H1 (cell line): ENCODE data around the gene PNLIP. TPM values are rescaled to one million over a fixed set of nuclear protein-coding genes. Genes with fewer than 3 reads are reported as not detected.

Experiments
- CTCF ChIA-PET: fragments of 300-600 bp; sonication (Branson Sonifier 250); formaldehyde crosslinking; loops from one replicate; lab custom pipeline; 2021; ENCODE audit not compliant: partially characterized antibody; lab: Charles Lee
- POLR2A ChIA-PET: fragments of 300-600 bp; sonication (Branson Sonifier 250); formaldehyde crosslinking; loops from one replicate; lab custom pipeline; 2021; ENCODE audit warnings: inconsistent platforms; ENCODE audit not compliant: partially characterized antibody; lab: Charles Lee
- DNase-seq, 2 experiments: peaks; one replicate each; pipeline versions ENCODE4 v3.0.0 to v3.0.0-alpha.2; 2010 to 2022; ENCODE audit warnings: low spot score in 2 of 2, low read depth in 1 of 2, mixed read lengths in 1 of 2
- FAIRE-seq: peaks from 2 replicates; lab custom pipeline; 2011; peaks lifted over from hg19 to GRCh38; lab: Jason Lieb, UNC
- H2AFZ ChIP-seq: 2 replicates; pipeline ENCODE4 v1.8.1; 2012; ENCODE audit warnings: low read length, inconsistent platforms
- H2AK5ac ChIP-seq: 2 replicates; pipeline ENCODE4 v1.6.1; 2013; ENCODE audit warnings: low read depth, low read length
- H2BK120ac ChIP-seq: replicated peaks from 2 replicates; pipeline ENCODE3; 2013; ENCODE audit warnings: low read depth, low read length, inconsistent platforms
- H2BK12ac ChIP-seq: 2 replicates; pipeline ENCODE4 v1.6.1; 2013; ENCODE audit warnings: low read depth, low read length
- H2BK15ac ChIP-seq: 2 replicates; pipeline ENCODE4 v1.6.1; 2013; ENCODE audit warnings: low read length
- H2BK20ac ChIP-seq: 2 replicates; pipeline ENCODE4 v1.6.1; 2013; ENCODE audit warnings: low read length
- H2BK5ac ChIP-seq: 2 replicates; pipeline ENCODE4 v1.6.1; 2013; ENCODE audit warnings: low read depth, low read length
- H3K14ac ChIP-seq: 2 replicates; pipeline ENCODE4 v1.6.1; 2013; ENCODE audit warnings: inconsistent platforms; ENCODE audit not compliant: insufficient read length
- H3K18ac ChIP-seq: 2 replicates; pipeline ENCODE4 v1.6.1; 2013; ENCODE audit warnings: low read length; ENCODE audit errors: extremely low read depth
- H3K23ac ChIP-seq: 2 replicates; pipeline ENCODE4 v1.6.1; 2013; ENCODE audit warnings: inconsistent platforms; ENCODE audit not compliant: insufficient read length
- H3K23me2 ChIP-seq: 2 replicates; pipeline ENCODE4 v1.6.1; 2013; ENCODE audit warnings: low read depth, low read length
- H3K27ac ChIP-seq: 2 replicates; pipeline ENCODE4 v1.6.1; 2011; ENCODE audit warnings: low read depth, low read length, inconsistent platforms
- H3K27me3 ChIP-seq, 4 experiments: replicated peaks in 1 of 4; 1 replicate in 1 of 4; 2 replicates in 3 of 4; pipeline versions ENCODE4 v1.6.1 to v1.8.1; 2011 to 2013; ENCODE audit warnings: low read length in 3 of 4, mild to moderate bottlenecking in 3 of 4, inconsistent platforms in 2 of 4, mixed read lengths in 2 of 4, moderate library complexity in 1 of 4; ENCODE audit not compliant: control insufficient read depth in 3 of 4, insufficient read depth in 3 of 4; ENCODE audit errors: extremely low read depth in 1 of 4
- H3K36me3 ChIP-seq, 4 experiments: 2 replicates each; pipeline versions ENCODE4 v1.6.1 to v1.8.1; 2011 to 2013; ENCODE audit warnings: mild to moderate bottlenecking in 4 of 4, low read length in 3 of 4, moderate library complexity in 2 of 4, control low read depth in 1 of 4, inconsistent platforms in 1 of 4; ENCODE audit not compliant: insufficient read depth in 4 of 4, control insufficient read depth in 2 of 4
- H3K4ac ChIP-seq: replicated peaks from 2 replicates; pipeline ENCODE3; 2013; ENCODE audit warnings: low read length, low read depth, mixed read lengths, inconsistent platforms; ENCODE audit not compliant: insufficient read length
- H3K4me1 ChIP-seq, 4 experiments: replicated peaks in 1 of 4; 1 replicate in 1 of 4; 2 replicates in 3 of 4; pipeline versions ENCODE4 v1.6.1 to v1.8.1; 2011 to 2013; ENCODE audit warnings: low read length in 3 of 4, inconsistent platforms in 2 of 4, mixed read lengths in 1 of 4; ENCODE audit not compliant: insufficient read depth in 4 of 4, control insufficient read depth in 3 of 4
- H3K4me2 ChIP-seq, 2 experiments: 2 replicates each; pipeline versions ENCODE4 v1.6.1 to v1.8.1; 2011 to 2013; ENCODE audit warnings: low read depth in 2 of 2, low read length in 2 of 2, control low read depth in 1 of 2, inconsistent platforms in 1 of 2, mild to moderate bottlenecking in 1 of 2; ENCODE audit not compliant: insufficient read depth in 1 of 2
- H3K4me3 ChIP-seq, 4 experiments: fragments of 200-600, 300-600 bp in 1 of 4; sonication (generic), shearing (Covaris generic), sonication (Bioruptor Twin) in 1 of 4; 2 replicates each; pipeline versions ENCODE4 v1.5.1 to v1.8.1; 2011 to 2016; ENCODE audit warnings: low read length in 4 of 4, low read depth in 3 of 4, control low read depth in 2 of 4, inconsistent platforms in 2 of 4, mild to moderate bottlenecking in 2 of 4, mixed read lengths in 1 of 4, moderate library complexity in 1 of 4; ENCODE audit not compliant: insufficient read depth in 2 of 4; ENCODE audit errors: extremely low read depth in 1 of 4
- H3K56ac ChIP-seq: replicated peaks from 2 replicates; pipeline ENCODE3; 2013; ENCODE audit warnings: low read depth, mild to moderate bottlenecking, mixed read lengths, low read length, inconsistent platforms; ENCODE audit not compliant: insufficient read length
- H3K79me1 ChIP-seq: 2 replicates; pipeline ENCODE4 v1.6.1; 2013; ENCODE audit warnings: low read depth, low read length, control low read depth
- H3K79me2 ChIP-seq, 2 experiments: 2 replicates each; pipeline versions ENCODE4 v1.6.1 to v1.8.1; 2012 to 2013; ENCODE audit warnings: low read length in 2 of 2, mild to moderate bottlenecking in 2 of 2, inconsistent platforms in 1 of 2; ENCODE audit not compliant: insufficient read depth in 2 of 2, control insufficient read depth in 1 of 2
- H3K9ac ChIP-seq, 4 experiments: replicated peaks in 1 of 4; 1 replicate in 1 of 4; 2 replicates in 3 of 4; pipeline versions ENCODE4 v1.6.1 to v1.8.1; 2011 to 2013; ENCODE audit warnings: low read depth in 3 of 4, low read length in 3 of 4, control low read depth in 2 of 4, mild to moderate bottlenecking in 2 of 4, moderate library complexity in 2 of 4, inconsistent platforms in 1 of 4; ENCODE audit errors: extremely low read depth in 1 of 4
- H3K9me3 ChIP-seq, 2 experiments: 2 replicates each; pipeline versions ENCODE4 v1.6.1 to v1.8.1; 2012 to 2013; ENCODE audit warnings: mild to moderate bottlenecking in 2 of 2, moderate library complexity in 2 of 2, control low read depth in 1 of 2, inconsistent platforms in 1 of 2, low read depth in 1 of 2, low read length in 1 of 2, mixed read lengths in 1 of 2; ENCODE audit not compliant: insufficient read depth in 2 of 2
- H4K20me1 ChIP-seq, 2 experiments: replicated peaks in 1 of 2; 2 replicates each; pipeline versions ENCODE3 to v1.8.1; 2011 to 2013; ENCODE audit warnings: inconsistent platforms in 2 of 2, low read length in 2 of 2, mild to moderate bottlenecking in 1 of 2; ENCODE audit not compliant: insufficient read depth in 2 of 2, control insufficient read depth in 1 of 2
- H4K5ac ChIP-seq: 2 replicates; pipeline ENCODE4 v1.6.1; 2013; ENCODE audit warnings: low read length, low read depth, mixed read lengths, inconsistent platforms; ENCODE audit not compliant: insufficient read length
- H4K8ac ChIP-seq: 2 replicates; pipeline ENCODE4 v1.8.0; 2013; ENCODE audit warnings: mild to moderate bottlenecking, moderate library complexity, low read length, inconsistent platforms; ENCODE audit not compliant: insufficient read depth; ENCODE audit errors: extremely low read depth
- H4K91ac ChIP-seq: replicated peaks from 2 replicates; pipeline ENCODE3; 2013; ENCODE audit warnings: low read length, mixed read lengths, inconsistent platforms; ENCODE audit not compliant: insufficient read length
- ATF3 ChIP-seq: IDR thresholded peaks from 2 replicates; pipeline ENCODE4 v1.6.1; 2011; ENCODE audit warnings: low read depth, mild to moderate bottlenecking, low read length; ENCODE audit not compliant: insufficient read depth
- BACH1 ChIP-seq: IDR thresholded peaks from 2 replicates; pipeline ENCODE4 v1.6.1; 2012; ENCODE audit warnings: low read length, improper control_type of control experiment
- BCL11A ChIP-seq, 2 experiments: IDR thresholded peaks; one replicate each; pipeline ENCODE4 v1.6.1; 2011; ENCODE audit warnings: low read depth in 2 of 2, low read length in 2 of 2, mild to moderate bottlenecking in 2 of 2
- CBX5 ChIP-seq: fragments of 300-800, 300-1000 bp; sonication (generic); IDR thresholded peaks from 2 replicates; pipeline ENCODE4 v1.7.1; 2016; ENCODE audit warnings: antibody characterized with exemption, low read length, low read depth
- CTBP2 ChIP-seq: IDR thresholded peaks from 2 replicates; pipeline ENCODE4 v1.7.0; 2011; ENCODE audit warnings: borderline replicate concordance, mild to moderate bottlenecking, moderate library complexity, mixed read lengths, low read length; ENCODE audit not compliant: insufficient read depth, insufficient read length
- GTF2F1 ChIP-seq: IDR thresholded peaks from 2 replicates; pipeline ENCODE4 v1.6.1; 2012; ENCODE audit warnings: low read depth, low read length, improper control_type of control experiment, borderline replicate concordance
- JUN ChIP-seq: IDR thresholded peaks from 2 replicates; pipeline ENCODE4 v1.6.1; 2011; ENCODE audit warnings: low read depth, mild to moderate bottlenecking, improper control_type of control experiment, low read length
- NRF1 ChIP-seq: IDR thresholded peaks from 2 replicates; pipeline ENCODE4 v1.6.1; 2011; ENCODE audit warnings: mild to moderate bottlenecking, low read depth, low read length, improper control_type of control experiment
- RAD21 ChIP-seq, 2 experiments: IDR thresholded peaks in 1 of 2; conservative IDR thresholded peaks in 1 of 2; 2 replicates each; pipeline ENCODE4 v1.6.1; 2011; ENCODE audit warnings: low read depth in 2 of 2, low read length in 2 of 2, improper control_type of control experiment in 1 of 2, inconsistent platforms in 1 of 2, mild to moderate bottlenecking in 1 of 2, moderate library complexity in 1 of 2
- RFX5 ChIP-seq: IDR thresholded peaks from 2 replicates; pipeline ENCODE4 v1.6.1; 2011; ENCODE audit warnings: low read depth, low read length, improper control_type of control experiment, borderline replicate concordance
- RNF2 ChIP-seq: fragments of 200-900, 300-1000 bp; sonication (generic); IDR thresholded peaks from 2 replicates; pipeline ENCODE4 v1.7.1; 2016; ENCODE audit warnings: borderline replicate concordance, low read depth, mild to moderate bottlenecking, antibody characterized with exemption, low read length; ENCODE audit not compliant: poor library complexity, severe bottlenecking; ENCODE audit errors: missing control alignments
- RXRA ChIP-seq: IDR thresholded peaks from 2 replicates; pipeline ENCODE4 v1.6.1; 2011; ENCODE audit warnings: low read depth, mild to moderate bottlenecking, low read length, moderate library complexity; ENCODE audit not compliant: insufficient read depth
- TEAD4 ChIP-seq: IDR thresholded peaks from 2 replicates; pipeline ENCODE4 v1.6.1; 2012; ENCODE audit warnings: low read depth, low read length, inconsistent platforms, mixed read lengths
- WGBS, 2 experiments: shearing (Covaris generic) in 1 of 2; methylation state at CpG; one replicate each; pipeline versions ENCODE4 v1.1.6 to v1.1.7; 2013 to 2015; ENCODE audit warnings: low lambda C conversion rate in 2 of 2, mixed read lengths in 2 of 2, inconsistent platforms in 1 of 2, low coverage in 1 of 2, missing lambda C conversion rate in 1 of 2; ENCODE audit not compliant: insufficient replicate concordance in 2 of 2, insufficient coverage in 1 of 2, insufficient read length in 1 of 2; ENCODE audit errors: extremely low coverage in 1 of 2, missing lambda C conversion rate in 1 of 2; 5-methylcytosine and 5-hydroxymethylcytosine counted together
- polyA plus RNA-seq, 7 experiments: library from polyadenylated mRNA; depleted of rRNA in 3 of 7; stranded (reverse) in 5 of 7; unstranded in 2 of 7; fragments of >200 nt in 5 of 7; fragments of 200-250 nt in 2 of 7; gene quantifications; 1 replicate in 5 of 7; 2 replicates in 1 of 7; 4 replicates in 1 of 7; pipeline versions ENCODE4 v1.2.1 to v1.2.3, GENCODE V29; 2011 to 2013; ENCODE audit warnings: missing spikeins in 2 of 7, mixed read lengths in 2 of 7
- total RNA-seq: library from RNA; stranded (reverse); fragmentation: NEBNext Ultra II Directional; extraction: Animal tissue kit (Norgen Biotek cat#: 25700); gene quantifications from 2 replicates; pipeline ENCODE4 v1.2.1, GENCODE V29; 2021

The PNLIP gene
- total and polyA plus RNA-seq, 2 of the 8 experiments (the other 6 are each of a cell fraction or from before 2014, with no cell fraction given), result not detected

DNA sequence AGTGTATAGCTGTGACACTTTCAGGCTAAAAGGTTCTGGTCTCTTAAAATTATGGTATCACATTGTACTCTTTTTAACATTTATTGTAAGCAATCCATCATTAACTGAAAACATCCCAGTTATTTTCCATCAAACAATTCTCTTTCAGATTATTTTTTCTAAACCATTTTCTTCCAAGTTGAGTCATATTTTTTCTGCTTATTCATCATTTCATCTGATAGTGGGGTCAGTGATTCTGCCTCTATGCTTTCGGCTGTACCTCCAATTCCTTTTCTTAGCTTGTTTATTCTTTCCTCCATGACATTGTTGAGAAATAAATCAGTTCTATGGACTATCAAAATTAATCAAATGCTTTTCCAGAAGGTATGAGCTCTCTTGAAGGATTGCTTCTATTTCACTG is 609 bp upstream of the PNLIP start:
- ChIA-PET POLR2A (no interaction called here), CTCF (interaction anchor here (1.0 to 1.3 kb wide), 2 partner anchors 21 to 23 kb away, joined by 3 read pairs; no protein-coding TSS in a partner anchor)
- H4K5ac ChIP-seq, result no peak overlapping the region
- no peak overlapping the region for H4K8ac ChIP-seq
- no peak overlapping the region for H3K27ac ChIP-seq
- no peak overlapping the region for H3K4ac ChIP-seq
- H3K36me3 ChIP-seq, result no peaks in the 10 kb centered on the region
- H2BK20ac ChIP-seq, result no peak overlapping the region
- H3K4me3 ChIP-seq, result no peak overlapping the region
- no peak overlapping the region for H3K23ac ChIP-seq
- H2BK120ac ChIP-seq, result no peak overlapping the region
- no peak overlapping the region for H2BK5ac ChIP-seq
- no peak overlapping the region for H2BK15ac ChIP-seq
- no peak overlapping the region for H3K14ac ChIP-seq
- no peak overlapping the region for H3K18ac ChIP-seq
- no peak overlapping the region for H4K91ac ChIP-seq
- 80% methylated on average over 1 of the region's 1 CpG; no CpG with 5 or more reads in 1 of the 2 experiments for WGBS, 2 experiments
- DNase-seq (no peak), FAIRE-seq (no peak)
- no peak overlapping the region for H2AFZ ChIP-seq
- H2BK12ac ChIP-seq, result no peak overlapping the region
- H3K9ac ChIP-seq, result no peak overlapping the region
- H3K23me2 ChIP-seq, result no peaks in the 10 kb centered on the region
- H2AK5ac ChIP-seq, result no peak overlapping the region
- no peaks in the 10 kb centered on the region for H3K9me3 ChIP-seq
- no peak overlapping the region for H3K56ac ChIP-seq
- H3K79me1 ChIP-seq, result no peaks in the 10 kb centered on the region
- no peaks in the 10 kb centered on the region for H4K20me1 ChIP-seq
- no peaks in the 10 kb centered on the region; a peak in 2 of 7 replicates for H3K4me1 ChIP-seq
- H3K4me2 ChIP-seq, result no peak overlapping the region
- H3K79me2 ChIP-seq, result no peaks in the 10 kb centered on the region
- H3K27me3 ChIP-seq, result no peaks in the 10 kb centered on the region
- TF ChIP-seq TEAD4 (no peak), BACH1 (no peak), CBX5 (no peak), BCL11A (IDR thresholded peaks at IDR 0.05; ENCODE audit: low read depth in 2 of 2, low read length in 2 of 2) (no peak), CTBP2 (no peak), JUN (no peak), GTF2F1 (no peak), RNF2 (no peak), ATF3 (no peak), RFX5 (no peak), RAD21 (IDR thresholded peaks at IDR 0.05 in 1 of 2, conservative IDR thresholded peaks at IDR 0.05 in 1 of 2; ENCODE audit: low read depth in 2 of 2, low read length in 2 of 2) (no peak), RXRA (no peak), NRF1 (no peak)
